K562 (cell line): ENCODE results near the gene AP2S1. TPM values are rescaled to one million over a fixed set of nuclear protein-coding genes. Genes with fewer than 3 reads are reported as not detected.

ENCODE experiments used
- BRF1 ChIP-seq: IDR thresholded peaks from 3 replicates; pipeline ENCODE4 v1.6.1; 2011; ENCODE audit warnings: borderline replicate concordance, mild to moderate bottlenecking; ENCODE audit not compliant: insufficient read length; ENCODE audit errors: extremely low read depth
- CREBBP ChIP-seq: IDR thresholded peaks from one replicate; pipeline ENCODE4 v1.6.1; 2012; ENCODE audit warnings: low read depth, mild to moderate bottlenecking, control low read depth, inconsistent platforms, low read length
- GATA2 ChIP-seq: sonication (generic); formaldehyde crosslinking; IDR thresholded peaks from 2 replicates; pipeline ENCODE4 v1.4.0; 2020; ENCODE audit warnings: mild to moderate bottlenecking, missing genetic modification reagents
- HMG20B ChIP-seq: fragments of 250-450 bp; sonication (Bioruptor Pico); IDR thresholded peaks from 2 replicates; pipeline ENCODE4 v1.5.0; 2021; ENCODE audit warnings: mild to moderate bottlenecking
- JUNB ChIP-seq: fragments of 450-650 bp; formaldehyde crosslinking; conservative IDR thresholded peaks from 2 replicates; pipeline ENCODE4 v1.4.0; 2020; ENCODE audit warnings: mild to moderate bottlenecking
- KDM4B ChIP-seq, 2 experiments: fragments of 450-650 bp in 1 of 2; sonication (generic) in 1 of 2; IDR thresholded peaks; 2 replicates each; pipeline ENCODE4 v1.6.1; 2016 to 2017; ENCODE audit warnings: borderline replicate concordance in 2 of 2, antibody characterized with exemption in 1 of 2, low read depth in 1 of 2, mild to moderate bottlenecking in 1 of 2
- MECOM ChIP-seq: fragments of 250-450 bp; sonication (Bioruptor Pico); IDR thresholded peaks from 2 replicates; pipeline ENCODE4 v1.8.0; 2022; ENCODE audit warnings: inconsistent platforms
- RBM15 ChIP-seq: fragments of 200-400 bp; formaldehyde crosslinking; IDR thresholded peaks from 2 replicates; pipeline ENCODE4 v1.6.1; 2018; ENCODE audit warnings: mild to moderate bottlenecking, low read length, moderate library complexity; ENCODE audit not compliant: insufficient read depth
- RBM25 ChIP-seq: fragments of 200-400 bp; formaldehyde crosslinking; IDR thresholded peaks from 2 replicates; pipeline ENCODE4 v1.6.1; 2018; ENCODE audit warnings: low read length, low read depth, moderate library complexity; ENCODE audit not compliant: severe bottlenecking
- RBM39 ChIP-seq: fragments of 200-400 bp; formaldehyde crosslinking; optimal IDR thresholded peaks from 2 replicates; pipeline ENCODE3; 2018; ENCODE audit warnings: low read depth, low read length
- SMAD2 ChIP-seq: fragments of 150-350 bp; IDR thresholded peaks from 2 replicates; pipeline ENCODE4 v1.6.1; 2014; ENCODE audit warnings: low read depth, mild to moderate bottlenecking, low read length
- SREBF1 ChIP-seq: fragments of 150-350 bp; IDR thresholded peaks from 2 replicates; pipeline ENCODE4 v1.6.1; 2014; ENCODE audit warnings: antibody characterized with exemption, low read depth, low read length, borderline replicate concordance
- ZC3H4 ChIP-seq: sonication (generic); formaldehyde crosslinking; IDR thresholded peaks from 2 replicates; pipeline ENCODE4 v1.9.0; 2021; ENCODE audit warnings: missing genetic modification reagents, borderline replicate concordance
- ZNF232 ChIP-seq: sonication (generic); formaldehyde crosslinking; IDR thresholded peaks from 2 replicates; pipeline ENCODE4 v1.8.0; 2022; ENCODE audit warnings: mild to moderate bottlenecking, missing genetic modification reagents
- ZNF239 ChIP-seq: fragments of 250-450 bp; sonication (Bioruptor Pico); IDR thresholded peaks from 2 replicates; pipeline ENCODE4 v1.4.0; 2020; ENCODE audit warnings: mild to moderate bottlenecking
- ZNF668 ChIP-seq: fragments of 250-450 bp; sonication (Bioruptor Pico); IDR thresholded peaks from 2 replicates; pipeline ENCODE4 v1.8.0; 2022; ENCODE audit warnings: mild to moderate bottlenecking, inconsistent platforms
- polyA plus RNA-seq, 8 experiments: library from polyadenylated mRNA; depleted of rRNA in 4 of 8; stranded (reverse) in 5 of 8; unstranded in 3 of 8; fragments of >200 nt; fragmentation: Nextera tagmentation in 2 of 8; fragmentation: Illumina TruSeq in 1 of 8; extraction: Ambion mirVana in 2 of 8; extraction: Trizol in 1 of 8; gene quantifications; 2 replicates each; pipeline versions ENCODE4 v1.2.1 to v1.2.3, GENCODE V29; 2011 to 2014; ENCODE audit warnings: inconsistent platforms in 1 of 8, missing spikeins in 1 of 8
- total RNA-seq, 7 experiments: library from RNA; depleted of rRNA in 6 of 7; stranded (reverse); fragments of >200 nt in 6 of 7; fragmentation: Illumina TruSeq in 2 of 7; extraction: Trizol in 2 of 7; gene quantifications; 2 replicates each; pipeline versions ENCODE4 v1.2.1 to v1.2.3, GENCODE V29; 2011 to 2021; ENCODE audit warnings: low replicate concordance in 1 of 7
- TF ChIP-seq, protein P1 (sequence below): conservative IDR thresholded peaks from 2 replicates; pipeline ENCODE4 v1.6.1; 2011; ENCODE audit warnings: low read depth, mild to moderate bottlenecking, low read length; ENCODE audit not compliant: control insufficient read depth
- TF ChIP-seq, protein P2 (sequence below): sonication (generic); formaldehyde crosslinking; IDR thresholded peaks from 2 replicates; pipeline ENCODE4 v1.8.0; 2023; ENCODE audit warnings: mild to moderate bottlenecking, missing genetic modification reagents
- TF ChIP-seq, protein P3 (sequence below): IDR thresholded peaks from 3 replicates; pipeline ENCODE4 v1.6.1; 2011; ENCODE audit warnings: borderline replicate concordance, mild to moderate bottlenecking; ENCODE audit not compliant: insufficient read length, insufficient read depth
- TF ChIP-seq, protein P4 (sequence below): fragments of 450-650 bp; conservative IDR thresholded peaks from 2 replicates; pipeline ENCODE4 v1.6.1; 2016; ENCODE audit warnings: missing genetic modification characterization, low read depth, mild to moderate bottlenecking, missing compliant biosample characterization, moderate library complexity
- TF ChIP-seq, protein P5 (sequence below): fragments of 450-650 bp; formaldehyde crosslinking; IDR thresholded peaks from 2 replicates; pipeline ENCODE4 v1.4.0; 2022; ENCODE audit warnings: missing genetic modification characterization

Gene AP2S1
- total and polyA plus RNA-seq, 9 of the 15 experiments (the other 6 are each of a cell fraction or from before 2014, with no cell fraction given): 32.4 to 294 (median 136) TPM

DNA sequence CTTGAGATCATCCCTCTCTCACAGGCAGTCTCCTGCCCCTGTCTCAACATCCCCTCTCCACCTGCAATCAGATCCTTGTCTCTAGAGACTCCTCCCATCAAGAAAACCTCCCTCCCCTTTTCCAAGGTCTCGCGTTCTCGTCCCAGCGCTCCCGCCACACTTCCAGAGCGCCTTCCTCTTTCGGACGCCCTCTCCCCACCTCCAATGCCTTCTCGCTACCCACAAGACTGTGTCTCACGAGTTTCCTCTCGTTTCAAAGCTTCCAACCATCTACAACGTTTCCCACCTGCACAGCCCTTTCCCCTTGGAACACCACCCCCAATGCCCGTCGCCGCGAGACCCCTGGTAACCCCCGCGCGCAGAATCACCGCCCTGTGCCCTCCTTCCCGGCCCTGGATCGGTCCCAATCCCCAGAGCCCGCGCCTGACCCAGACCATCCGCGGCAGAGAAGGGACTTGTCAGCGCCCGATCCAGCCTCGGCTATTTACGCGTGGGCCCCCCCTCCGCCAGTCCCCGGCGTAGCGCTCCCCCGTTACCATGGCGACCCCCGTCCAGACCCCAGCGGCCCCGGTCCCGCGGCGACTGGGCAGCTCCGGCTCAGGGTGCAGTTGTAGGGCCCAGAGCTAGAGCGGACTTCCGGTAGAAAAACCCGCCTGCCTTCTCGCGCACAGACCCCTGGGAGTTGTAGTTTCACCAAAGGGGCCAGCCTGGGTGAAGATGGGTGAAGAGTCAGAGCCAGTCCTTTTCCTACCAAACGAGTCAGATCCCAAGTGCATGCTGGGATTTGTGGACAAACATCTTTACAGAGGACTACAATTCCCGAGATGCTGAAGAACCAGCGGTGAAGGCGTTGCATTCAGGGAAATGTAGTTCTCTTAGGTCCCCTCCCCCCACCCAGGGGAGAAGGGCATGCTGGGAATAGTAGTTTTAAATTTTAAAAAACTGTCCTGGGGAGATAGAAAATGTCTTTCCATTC is at the start of gene AP2S1 (continued):
- TF ChIP-seq RBM15 (no peak), MECOM (CRISPR knock-in tag) (peak; percentile 61; the same call in 1 of the 2 replicates), BRF1 (no peak), JUNB (CRISPR knock-in tag) (no peak), ZNF232 (CRISPR knock-in tag) (no peak), HMG20B (CRISPR knock-in tag) (no peak), ZNF239 (CRISPR knock-in tag) (peak; percentile 70), KDM4B (IDR thresholded peaks at IDR 0.05; ENCODE audit: borderline replicate concordance in 2 of 2, low read depth in 1 of 2) (no peak; a peak in 1 of 4 replicates), GATA2 (peak; percentile 28; the same call in 1 of the 2 replicates), SMAD2 (no peak), SREBF1 (peak; percentile 82; the same call in 1 of the 2 replicates), RBM25 (no peak), CREBBP (no peak), RBM39 (no peak), ZC3H4 (no peak), ZNF668 (CRISPR knock-in tag) (no peak)
- TF ChIP-seq, protein P1, sequence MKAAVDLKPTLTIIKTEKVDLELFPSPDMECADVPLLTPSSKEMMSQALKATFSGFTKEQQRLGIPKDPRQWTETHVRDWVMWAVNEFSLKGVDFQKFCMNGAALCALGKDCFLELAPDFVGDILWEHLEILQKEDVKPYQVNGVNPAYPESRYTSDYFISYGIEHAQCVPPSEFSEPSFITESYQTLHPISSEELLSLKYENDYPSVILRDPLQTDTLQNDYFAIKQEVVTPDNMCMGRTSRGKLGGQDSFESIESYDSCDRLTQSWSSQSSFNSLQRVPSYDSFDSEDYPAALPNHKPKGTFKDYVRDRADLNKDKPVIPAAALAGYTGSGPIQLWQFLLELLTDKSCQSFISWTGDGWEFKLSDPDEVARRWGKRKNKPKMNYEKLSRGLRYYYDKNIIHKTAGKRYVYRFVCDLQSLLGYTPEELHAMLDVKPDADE: peak; percentile 100
- TF ChIP-seq, protein P2, sequence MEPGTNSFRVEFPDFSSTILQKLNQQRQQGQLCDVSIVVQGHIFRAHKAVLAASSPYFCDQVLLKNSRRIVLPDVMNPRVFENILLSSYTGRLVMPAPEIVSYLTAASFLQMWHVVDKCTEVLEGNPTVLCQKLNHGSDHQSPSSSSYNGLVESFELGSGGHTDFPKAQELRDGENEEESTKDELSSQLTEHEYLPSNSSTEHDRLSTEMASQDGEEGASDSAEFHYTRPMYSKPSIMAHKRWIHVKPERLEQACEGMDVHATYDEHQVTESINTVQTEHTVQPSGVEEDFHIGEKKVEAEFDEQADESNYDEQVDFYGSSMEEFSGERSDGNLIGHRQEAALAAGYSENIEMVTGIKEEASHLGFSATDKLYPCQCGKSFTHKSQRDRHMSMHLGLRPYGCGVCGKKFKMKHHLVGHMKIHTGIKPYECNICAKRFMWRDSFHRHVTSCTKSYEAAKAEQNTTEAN (CRISPR knock-in tag): no peak
- TF ChIP-seq, protein P3, sequence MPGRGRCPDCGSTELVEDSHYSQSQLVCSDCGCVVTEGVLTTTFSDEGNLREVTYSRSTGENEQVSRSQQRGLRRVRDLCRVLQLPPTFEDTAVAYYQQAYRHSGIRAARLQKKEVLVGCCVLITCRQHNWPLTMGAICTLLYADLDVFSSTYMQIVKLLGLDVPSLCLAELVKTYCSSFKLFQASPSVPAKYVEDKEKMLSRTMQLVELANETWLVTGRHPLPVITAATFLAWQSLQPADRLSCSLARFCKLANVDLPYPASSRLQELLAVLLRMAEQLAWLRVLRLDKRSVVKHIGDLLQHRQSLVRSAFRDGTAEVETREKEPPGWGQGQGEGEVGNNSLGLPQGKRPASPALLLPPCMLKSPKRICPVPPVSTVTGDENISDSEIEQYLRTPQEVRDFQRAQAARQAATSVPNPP: no peak
- TF ChIP-seq, protein P4, sequence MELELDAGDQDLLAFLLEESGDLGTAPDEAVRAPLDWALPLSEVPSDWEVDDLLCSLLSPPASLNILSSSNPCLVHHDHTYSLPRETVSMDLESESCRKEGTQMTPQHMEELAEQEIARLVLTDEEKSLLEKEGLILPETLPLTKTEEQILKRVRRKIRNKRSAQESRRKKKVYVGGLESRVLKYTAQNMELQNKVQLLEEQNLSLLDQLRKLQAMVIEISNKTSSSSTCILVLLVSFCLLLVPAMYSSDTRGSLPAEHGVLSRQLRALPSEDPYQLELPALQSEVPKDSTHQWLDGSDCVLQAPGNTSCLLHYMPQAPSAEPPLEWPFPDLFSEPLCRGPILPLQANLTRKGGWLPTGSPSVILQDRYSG (tag): peak; percentile 85
- TF ChIP-seq, protein P5, sequence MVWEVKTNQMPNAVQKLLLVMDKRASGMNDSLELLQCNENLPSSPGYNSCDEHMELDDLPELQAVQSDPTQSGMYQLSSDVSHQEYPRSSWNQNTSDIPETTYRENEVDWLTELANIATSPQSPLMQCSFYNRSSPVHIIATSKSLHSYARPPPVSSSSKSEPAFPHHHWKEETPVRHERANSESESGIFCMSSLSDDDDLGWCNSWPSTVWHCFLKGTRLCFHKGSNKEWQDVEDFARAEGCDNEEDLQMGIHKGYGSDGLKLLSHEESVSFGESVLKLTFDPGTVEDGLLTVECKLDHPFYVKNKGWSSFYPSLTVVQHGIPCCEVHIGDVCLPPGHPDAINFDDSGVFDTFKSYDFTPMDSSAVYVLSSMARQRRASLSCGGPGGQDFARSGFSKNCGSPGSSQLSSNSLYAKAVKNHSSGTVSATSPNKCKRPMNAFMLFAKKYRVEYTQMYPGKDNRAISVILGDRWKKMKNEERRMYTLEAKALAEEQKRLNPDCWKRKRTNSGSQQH (CRISPR knock-in tag): 0 out of 2 replicates have a peak, but pooled peaks have one; percentile 68
